Measurements from ENCODE around the gene CMPK1. TPM values are rescaled to one million over a fixed set of nuclear protein-coding genes. Genes with fewer than 3 reads are reported as not detected.
A peak's percentile ranks its signal among the peaks of the same experiment; 100 is the strongest.
"Not testable (repeated sequence)": the region's sequence is repeated elsewhere in the genome, so short reads cannot be mapped to it uniquely, and the experiment has no call there.

The CMPK1 gene
- polyA plus RNA-seq (ENCODE audit: low read depth in 6 of 6): 100 to 1,000 TPM; 124 to 195 (median 140) TPM

GRCh38 chr1:47333578-47333921, at the start of gene CMPK1:
CMPK1 (plus strand) TSS chr1:47333790; CDS start chr1:47333946, 156 bp downstream.
- no peaks in the 10 kb centered on the region for H3K36me3 Mint-ChIP-seq
- peak within 1 kb of the TSS in 5 of 6 donors; percentile 54 to 96 (median 91) for H3K27ac Mint-ChIP-seq
- H3K4me1 Mint-ChIP-seq: peaks cover 20 to 27% (median 21%) of the 10 kb centered on the region in 3 donors
- H3K27me3 Mint-ChIP-seq: no peaks in the 10 kb centered on the region
- DNase-seq (peak; percentile 71), ATAC-seq (ENCODE audit: low read depth in 2 of 2) (peak; percentile 72 to 73)
- H3K9me3 Mint-ChIP-seq: no peaks in the 10 kb centered on the region
- peak within 1 kb of the TSS in 4 of 8 donors; percentile 90 to 98 (median 94) for H3K4me3 Mint-ChIP-seq

- not testable (repeated sequence) for H3K9me3 Mint-ChIP-seq, H3K36me3 Mint-ChIP-seq, H3K27me3 Mint-ChIP-seq, H3K4me1 Mint-ChIP-seq
- Mint-ChIP-seq H3K27ac (peak overlapping the region in 4 of 6 donors; percentile 16 to 89 (median 82)), H3K4me3 (peak overlapping the region in 5 of 8 donors; percentile 38 to 84 (median 70))
- peak; percentile 21 for DNase-seq
- ATAC-seq (ENCODE audit: low read depth in 2 of 2): peak; percentile 49 to 66
These were observed 45.5 kb upstream of the CMPK1 start for GRCh38 chr1:47288116-47288515.

- H3K36me3 Mint-ChIP-seq; H3K27ac Mint-ChIP-seq; H3K27me3 Mint-ChIP-seq; ATAC-seq (ENCODE audit: low read depth in 2 of 2); H3K9me3 Mint-ChIP-seq; H3K4me1 Mint-ChIP-seq; H3K4me3 Mint-ChIP-seq; DNase-seq: not testable (repeated sequence)
These were observed 38.7 kb upstream of the CMPK1 start for GRCh38 chr1:47294863-47295262.

- ATAC-seq (ENCODE audit: low read depth in 2 of 2): no peak
- H3K27me3 Mint-ChIP-seq: no peaks in the 10 kb centered on the region
- H3K9me3 Mint-ChIP-seq: no peaks in the 10 kb centered on the region
- no peaks in the 10 kb centered on the region for H3K4me1 Mint-ChIP-seq
- no peak for DNase-seq
- H3K27ac Mint-ChIP-seq: no peak overlapping the region
- H3K36me3 Mint-ChIP-seq: peaks cover under 1 to 2% of the 10 kb centered on the region in 2 donors
- no peak overlapping the region for H3K4me3 Mint-ChIP-seq
These were observed 38.0 kb upstream of the CMPK1 start for GRCh38 chr1:47295579-47295978.

GRCh38 chr1:47298025-47298699, 35.4 kb upstream of the CMPK1 start:
- Mint-ChIP-seq H3K4me3 (no peak overlapping the region), H3K27me3 (no peaks in the 10 kb centered on the region), H3K36me3 (peaks cover 11 to 16% of the 10 kb centered on the region in 2 donors), H3K4me1 (no peaks in the 10 kb centered on the region), H3K9me3 (no peaks in the 10 kb centered on the region), H3K27ac (no peak overlapping the region)
- no peak for ATAC-seq (ENCODE audit: low read depth in 2 of 2)
- DNase-seq: no peak

GRCh38 chr1:47302472-47302871, 31.1 kb upstream of the CMPK1 start:
- Mint-ChIP-seq H3K4me3 (no peak overlapping the region), H3K27me3 (no peaks in the 10 kb centered on the region), H3K36me3 (peaks cover 11 to 16% of the 10 kb centered on the region in 2 donors), H3K4me1 (no peaks in the 10 kb centered on the region), H3K27ac (no peak overlapping the region), H3K9me3 (no peaks in the 10 kb centered on the region)
- DNase-seq (no peak), ATAC-seq (ENCODE audit: low read depth in 2 of 2) (no peak)

- Mint-ChIP-seq H3K4me1 (peaks cover 8 to 12% (median 10%) of the 10 kb centered on the region in 3 donors), H3K4me3 (peak overlapping the region in 1 of 8 donors; percentile 7), H3K9me3 (no peaks in the 10 kb centered on the region), H3K27ac (no peak overlapping the region), H3K36me3 (no peaks in the 10 kb centered on the region), H3K27me3 (no peaks in the 10 kb centered on the region)
- ATAC-seq (ENCODE audit: low read depth in 2 of 2) (no peak), DNase-seq (no peak)
These were observed 24.2 kb upstream of the CMPK1 start for GRCh38 chr1:47309427-47309826.

GRCh38 chr1:47313915-47314664, 19.5 kb upstream of the CMPK1 start, which contains the start of gene STIL:
STIL (minus strand) TSS chr1:47314147; CDS start chr1:47310319, 3,828 bp downstream.
- peak within 1 kb of the TSS; percentile 93 to 99 (median 98) for H3K27ac Mint-ChIP-seq
- DNase-seq (peak; percentile 95), ATAC-seq (ENCODE audit: low read depth in 2 of 2) (peak; percentile 95 to 96)
- H3K4me1 Mint-ChIP-seq: peaks cover 8 to 17% (median 10%) of the 10 kb centered on the region in 3 donors
- peak within 1 kb of the TSS; percentile 87 to 99 (median 97) for H3K4me3 Mint-ChIP-seq
- H3K27me3 Mint-ChIP-seq: no peaks in the 10 kb centered on the region
- no peaks in the 10 kb centered on the region for H3K36me3 Mint-ChIP-seq
- no peaks in the 10 kb centered on the region for H3K9me3 Mint-ChIP-seq

GRCh38 chr1:47317841-47318240, 15.7 kb upstream of the CMPK1 start:
- H3K4me3 Mint-ChIP-seq: peak overlapping the region in 1 of 8 donors; percentile 38
- no peaks in the 10 kb centered on the region for H3K9me3 Mint-ChIP-seq
- DNase-seq: no peak
- H3K27ac Mint-ChIP-seq: no peak overlapping the region
- H3K36me3 Mint-ChIP-seq: no peaks in the 10 kb centered on the region
- ATAC-seq (ENCODE audit: low read depth in 2 of 2): no peak
- no peaks in the 10 kb centered on the region for H3K27me3 Mint-ChIP-seq
- H3K4me1 Mint-ChIP-seq: peaks cover 8 to 17% (median 10%) of the 10 kb centered on the region in 3 donors

GRCh38 chr1:47319968-47320367, 13.6 kb upstream of the CMPK1 start:
- not testable (repeated sequence) for H3K36me3 Mint-ChIP-seq; H3K27me3 Mint-ChIP-seq; DNase-seq; H3K4me3 Mint-ChIP-seq; H3K4me1 Mint-ChIP-seq; H3K27ac Mint-ChIP-seq; ATAC-seq (ENCODE audit: low read depth in 2 of 2); H3K9me3 Mint-ChIP-seq

- DNase-seq (no peak), ATAC-seq (ENCODE audit: low read depth in 2 of 2) (no peak)
- H3K27me3 Mint-ChIP-seq: no peaks in the 10 kb centered on the region
- H3K9me3 Mint-ChIP-seq: no peaks in the 10 kb centered on the region
- no peaks in the 10 kb centered on the region for H3K36me3 Mint-ChIP-seq
- no peaks in the 10 kb centered on the region for H3K4me1 Mint-ChIP-seq
- no peak overlapping the region for H3K4me3 Mint-ChIP-seq
- no peak overlapping the region for H3K27ac Mint-ChIP-seq
These were observed 10.0 kb upstream of the CMPK1 start for GRCh38 chr1:47323599-47324031.

- Mint-ChIP-seq H3K36me3 (no peaks in the 10 kb centered on the region), H3K4me1 (no peaks in the 10 kb centered on the region), H3K27ac (no peak overlapping the region), H3K4me3 (no peak overlapping the region), H3K9me3 (no peaks in the 10 kb centered on the region), H3K27me3 (no peaks in the 10 kb centered on the region)
- DNase-seq (no peak), ATAC-seq (ENCODE audit: low read depth in 2 of 2) (no peak)
These were observed 8.9 kb upstream of the CMPK1 start for GRCh38 chr1:47324682-47325081.

- Mint-ChIP-seq H3K9me3 (no peaks in the 10 kb centered on the region), H3K27me3 (no peaks in the 10 kb centered on the region)
These were observed 8.1 kb upstream of the CMPK1 start for GRCh38 chr1:47325528-47325927.

GRCh38 chr1:47326271-47326670, 7.3 kb upstream of the CMPK1 start:
- Mint-ChIP-seq H3K27me3 (no peaks in the 10 kb centered on the region), H3K36me3 (no peaks in the 10 kb centered on the region), H3K9me3 (no peaks in the 10 kb centered on the region), H3K4me1 (no peaks in the 10 kb centered on the region), H3K4me3 (no peak overlapping the region), H3K27ac (peak overlapping the region in 2 of 6 donors; percentile 5 to 38)
- ATAC-seq (ENCODE audit: low read depth in 2 of 2): no peak
- no peak for DNase-seq

More at GRCh38 chr1:47325528-47325927, 8.1 kb upstream of the CMPK1 start:
- H3K4me3 Mint-ChIP-seq: no peak overlapping the region
- H3K36me3 Mint-ChIP-seq: no peaks in the 10 kb centered on the region
- H3K4me1 Mint-ChIP-seq: no peaks in the 10 kb centered on the region
- H3K27ac Mint-ChIP-seq: no peak overlapping the region
- ATAC-seq (ENCODE audit: low read depth in 2 of 2) (no peak), DNase-seq (no peak)

Measured in naive B cell (primary cell).